PFSK-1 (cell line): ENCODE measurements around the gene VWA5B1.

Experiments used
- FOXP2 ChIP-seq: optimal IDR thresholded peaks from 2 replicates; pipeline ENCODE3; 2011; ENCODE audit warnings: borderline replicate concordance, control low read depth, inconsistent platforms; ENCODE audit not compliant: insufficient read depth; ENCODE audit errors: extremely low read length, extremely low read depth
- POLR2AphosphoS5 ChIP-seq: IDR thresholded peaks from 2 replicates; pipeline ENCODE4 v1.6.1; 2012; ENCODE audit warnings: low read depth, mild to moderate bottlenecking, control low read depth, low read length, moderate library complexity
- REST ChIP-seq, 2 experiments: IDR thresholded peaks; 2 replicates each; pipeline versions ENCODE4 v1.6.1 to v1.8.0; 2011 to 2012; ENCODE audit warnings: low read depth in 2 of 2, low read length in 2 of 2, control low read depth in 1 of 2, inconsistent platforms in 1 of 2, mild to moderate bottlenecking in 1 of 2, moderate library complexity in 1 of 2; ENCODE audit not compliant: insufficient read depth in 1 of 2
- SIN3A ChIP-seq: IDR thresholded peaks from 2 replicates; pipeline ENCODE4 v1.6.1; 2012; ENCODE audit warnings: mild to moderate bottlenecking, low read length, moderate library complexity, borderline replicate concordance; ENCODE audit not compliant: insufficient read depth
- TAF1 ChIP-seq: IDR thresholded peaks from 2 replicates; pipeline ENCODE4 v1.6.1; 2012; ENCODE audit warnings: low read length, control low read depth, borderline replicate concordance; ENCODE audit not compliant: insufficient read depth

Gene VWA5B1

GRCh38 chr1:20336105-20336605 lies 45.5 kb downstream of the VWA5B1 start:
- no peak for TF ChIP-seq REST (IDR thresholded peaks at IDR 0.05; ENCODE audit: insufficient read depth in 1 of 2, low read depth in 2 of 2, low read length in 2 of 2)
- no peak for TF ChIP-seq FOXP2
- no peak for TF ChIP-seq POLR2AphosphoS5
- TF ChIP-seq TAF1, result no peak
- no peak for TF ChIP-seq SIN3A

- no peak for TF ChIP-seq TAF1
- no peak for TF ChIP-seq POLR2AphosphoS5
- TF ChIP-seq REST (IDR thresholded peaks at IDR 0.05; ENCODE audit: insufficient read depth in 1 of 2, low read depth in 2 of 2, low read length in 2 of 2), result no peak
- no peak for TF ChIP-seq SIN3A
- TF ChIP-seq FOXP2, result no peak
Measured at GRCh38 chr1:20337581-20337980, 46.9 kb downstream of the VWA5B1 start.

GRCh38 chr1:20339811-20340457 lies 49.3 kb downstream of the VWA5B1 start:
- TF ChIP-seq REST (IDR thresholded peaks at IDR 0.05; ENCODE audit: insufficient read depth in 1 of 2, low read depth in 2 of 2, low read length in 2 of 2), result no peak
- TF ChIP-seq POLR2AphosphoS5, result no peak
- no peak for TF ChIP-seq TAF1
- no peak for TF ChIP-seq FOXP2
- no peak for TF ChIP-seq SIN3A

- TF ChIP-seq SIN3A, result no peak
- no peak for TF ChIP-seq FOXP2
- no peak for TF ChIP-seq TAF1
- no peak for TF ChIP-seq POLR2AphosphoS5
- no peak for TF ChIP-seq REST (IDR thresholded peaks at IDR 0.05; ENCODE audit: insufficient read depth in 1 of 2, low read depth in 2 of 2, low read length in 2 of 2)
Measured at GRCh38 chr1:20342294-20343148, 51.8 kb downstream of the VWA5B1 start.
